Keratinocyte (primary cell): ENCODE measurements around the gene NGEF. TPM values are rescaled to one million over a fixed set of nuclear protein-coding genes. Genes with fewer than 3 reads are reported as not detected.

ENCODE experiments used
- DNase-seq: peaks from one replicate; pipeline ENCODE4 v3.0.0-alpha.2; 2011; ENCODE audit warnings: low read depth, missing footprints, low spot score
- FAIRE-seq: peaks from 2 replicates; lab custom pipeline; 2011; peaks lifted over from hg19 to GRCh38; lab: Jason Lieb, UNC
- H2AFZ ChIP-seq: 2 replicates; pipeline ENCODE4 v1.6.0; 2012; ENCODE audit warnings: low read length, control low read depth, inconsistent platforms; ENCODE audit not compliant: control insufficient read depth
- H3K27ac ChIP-seq: 2 replicates; pipeline ENCODE4 v1.5.1; 2011; ENCODE audit warnings: low read length; ENCODE audit not compliant: control insufficient read depth, insufficient read depth
- H3K27me3 ChIP-seq: 3 replicates; pipeline ENCODE4 v1.6.0; 2011; ENCODE audit warnings: low read length; ENCODE audit not compliant: control insufficient read depth, insufficient read depth; ENCODE audit errors: extremely low read depth
- H3K36me3 ChIP-seq, 2 experiments: 2 replicates in 1 of 2; 3 replicates in 1 of 2; pipeline ENCODE4 v1.5.1; 2011; ENCODE audit warnings: low read length in 2 of 2, mild to moderate bottlenecking in 1 of 2; ENCODE audit not compliant: control insufficient read depth in 2 of 2, insufficient read depth in 2 of 2; ENCODE audit errors: extremely low read depth in 1 of 2
- H3K4me1 ChIP-seq: 3 replicates; pipeline ENCODE4 v1.5.1; 2011; ENCODE audit warnings: low read length; ENCODE audit not compliant: control insufficient read depth, insufficient read depth; ENCODE audit errors: extremely low read depth
- H3K4me2 ChIP-seq: 3 replicates; pipeline ENCODE4 v1.6.0; 2011; ENCODE audit warnings: low read depth, low read length; ENCODE audit not compliant: control insufficient read depth, insufficient read depth; ENCODE audit errors: extremely low read depth
- H3K4me3 ChIP-seq, 3 experiments: fragments of 200-600 bp in 1 of 3; sonication (generic) in 1 of 3; 2 replicates in 2 of 3; 3 replicates in 1 of 3; pipeline ENCODE4 v1.5.1; 2011 to 2016; ENCODE audit warnings: low read length in 3 of 3, mild to moderate bottlenecking in 3 of 3, control low read depth in 2 of 3, inconsistent platforms in 1 of 3, low read depth in 1 of 3, mixed read lengths in 1 of 3, mixed run types in 1 of 3, moderate library complexity in 1 of 3; ENCODE audit not compliant: control insufficient read depth in 2 of 3, insufficient read depth in 2 of 3; ENCODE audit errors: extremely low read depth in 1 of 3
- H3K79me2 ChIP-seq: 2 replicates; pipeline ENCODE4 v1.6.0; 2012; ENCODE audit warnings: low read length; ENCODE audit not compliant: control insufficient read depth, insufficient read depth
- H3K9ac ChIP-seq: 3 replicates; pipeline ENCODE4 v1.6.0; 2011; ENCODE audit warnings: low read length; ENCODE audit not compliant: control insufficient read depth, insufficient read depth; ENCODE audit errors: extremely low read depth
- H3K9me1 ChIP-seq: 3 replicates; pipeline ENCODE4 v1.6.0; 2011; ENCODE audit warnings: low read length; ENCODE audit not compliant: control insufficient read depth, insufficient read depth; ENCODE audit errors: extremely low read depth
- H3K9me3 ChIP-seq: 2 replicates; pipeline ENCODE4 v1.5.1; 2012; ENCODE audit warnings: low read depth, low read length; ENCODE audit not compliant: control insufficient read depth
- H4K20me1 ChIP-seq: 3 replicates; pipeline ENCODE4 v1.6.0; 2011; ENCODE audit warnings: low read length; ENCODE audit not compliant: control insufficient read depth, insufficient read depth; ENCODE audit errors: extremely low read depth
- EZH2 ChIP-seq: IDR thresholded peaks from one replicate; pipeline ENCODE4 v1.6.1; 2012; ENCODE audit warnings: inconsistent platforms, mild to moderate bottlenecking, low read length, moderate library complexity
- dilution Hi-C: fragments of 300-500 bp; cut with MboI; formaldehyde crosslinking; loops from one replicate; pipeline ENCODE4 v1.7.0; 2020; ENCODE audit warnings: low sequenced_read_pairs; ENCODE audit not compliant: extremely low pct_ligation_motif_present
- polyA plus RNA-seq, 5 experiments: library from polyadenylated mRNA; depleted of rRNA in 3 of 5; stranded (reverse) in 3 of 5; stranded (forward) in 1 of 5; unstranded in 1 of 5; fragments of >200 nt; gene quantifications; 1 replicate in 1 of 5; 2 replicates in 3 of 5; 3 replicates in 1 of 5; pipeline versions ENCODE4 v1.2.1 to v1.2.3, GENCODE V29; 2011 to 2012; ENCODE audit warnings: missing spikeins in 2 of 5, low read depth in 1 of 5, low replicate concordance in 1 of 5
- TF ChIP-seq, protein P1 (sequence below), 3 experiments: IDR thresholded peaks in 1 of 3; conservative IDR thresholded peaks in 1 of 3; optimal IDR thresholded peaks in 1 of 3; 2 replicates in 2 of 3; 3 replicates in 1 of 3; pipeline versions ENCODE3 to v1.5.1; 2011; ENCODE audit warnings: low read length in 3 of 3, mild to moderate bottlenecking in 3 of 3, moderate library complexity in 2 of 3, control low read depth in 1 of 3, inconsistent platforms in 1 of 3; ENCODE audit not compliant: insufficient read depth in 2 of 3; ENCODE audit errors: extremely low read depth in 1 of 3

NGEF gene
- polyA plus RNA-seq, 1 donor (not counting 4 experiments of a cell fraction or from before 2014, with no cell fraction given), result 0.17 TPM

GRCh38 chr2:232888839-232889529, 124.1 kb downstream of the NGEF start:
- H3K4me1 ChIP-seq, result peaks cover 5% of the 10 kb centered on the region
- H3K9me1 ChIP-seq, result no peaks in the 10 kb centered on the region
- H3K36me3 ChIP-seq, result no peaks in the 10 kb centered on the region
- dilution Hi-C loops, result no loop called here
- no peak overlapping the region for H3K9ac ChIP-seq
- no peak overlapping the region for H3K4me3 ChIP-seq
- no peak overlapping the region for H3K4me2 ChIP-seq
- H3K27me3 ChIP-seq, result peaks cover 5% of the 10 kb centered on the region
- no peaks in the 10 kb centered on the region for H4K20me1 ChIP-seq
- no peak for FAIRE-seq
- H3K9me3 ChIP-seq, result no peaks in the 10 kb centered on the region
- TF ChIP-seq, protein P1, sequence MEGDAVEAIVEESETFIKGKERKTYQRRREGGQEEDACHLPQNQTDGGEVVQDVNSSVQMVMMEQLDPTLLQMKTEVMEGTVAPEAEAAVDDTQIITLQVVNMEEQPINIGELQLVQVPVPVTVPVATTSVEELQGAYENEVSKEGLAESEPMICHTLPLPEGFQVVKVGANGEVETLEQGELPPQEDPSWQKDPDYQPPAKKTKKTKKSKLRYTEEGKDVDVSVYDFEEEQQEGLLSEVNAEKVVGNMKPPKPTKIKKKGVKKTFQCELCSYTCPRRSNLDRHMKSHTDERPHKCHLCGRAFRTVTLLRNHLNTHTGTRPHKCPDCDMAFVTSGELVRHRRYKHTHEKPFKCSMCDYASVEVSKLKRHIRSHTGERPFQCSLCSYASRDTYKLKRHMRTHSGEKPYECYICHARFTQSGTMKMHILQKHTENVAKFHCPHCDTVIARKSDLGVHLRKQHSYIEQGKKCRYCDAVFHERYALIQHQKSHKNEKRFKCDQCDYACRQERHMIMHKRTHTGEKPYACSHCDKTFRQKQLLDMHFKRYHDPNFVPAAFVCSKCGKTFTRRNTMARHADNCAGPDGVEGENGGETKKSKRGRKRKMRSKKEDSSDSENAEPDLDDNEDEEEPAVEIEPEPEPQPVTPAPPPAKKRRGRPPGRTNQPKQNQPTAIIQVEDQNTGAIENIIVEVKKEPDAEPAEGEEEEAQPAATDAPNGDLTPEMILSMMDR (optimal IDR thresholded peaks at IDR 0.05 in 1 of 3, IDR thresholded peaks at IDR 0.05 in 1 of 3, conservative IDR thresholded peaks at IDR 0.05 in 1 of 3; ENCODE audit: extremely low read depth in 1 of 3, insufficient read depth in 2 of 3, low read length in 3 of 3), result no peak
- TF ChIP-seq EZH2, result no peak
- DNase-seq, result no peak
- H2AFZ ChIP-seq, result no peak overlapping the region
- no peak overlapping the region for H3K27ac ChIP-seq
- H3K79me2 ChIP-seq, result no peaks in the 10 kb centered on the region

DNA sequence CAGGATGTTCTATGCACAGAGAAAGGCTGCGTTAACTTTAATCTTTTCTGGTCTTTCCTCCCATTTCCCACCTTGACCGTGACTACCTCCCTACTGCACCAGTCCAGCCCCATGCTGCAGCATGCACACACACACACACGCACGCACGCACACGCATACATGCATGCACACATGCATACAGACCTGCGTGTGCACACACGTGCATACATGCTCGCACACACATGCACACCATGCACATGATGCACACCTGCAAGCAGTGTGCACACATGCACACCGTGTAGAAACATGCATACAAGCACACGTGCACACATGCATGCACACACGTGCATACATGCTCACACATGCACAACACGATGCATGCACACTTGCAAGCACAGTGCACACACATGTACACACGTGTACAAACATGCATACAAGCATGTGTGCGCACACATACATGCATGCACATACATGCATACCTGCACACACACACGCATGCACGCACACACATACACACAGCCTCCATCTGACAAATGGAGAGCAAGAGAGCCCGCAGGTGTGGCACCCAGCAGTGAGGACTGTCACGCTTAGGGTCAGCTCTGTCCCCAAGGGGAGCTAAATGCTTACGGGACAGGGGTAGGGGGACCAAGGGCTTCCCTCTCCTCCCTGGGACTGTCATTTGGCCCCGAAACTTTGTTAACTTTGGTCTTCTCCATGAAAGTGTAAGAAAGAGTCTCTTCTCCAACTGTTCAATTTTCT, 124.8 kb downstream of the NGEF start:
- H3K4me2 ChIP-seq, result no peak overlapping the region
- dilution Hi-C loops, result no loop called here
- peaks cover 5% of the 10 kb centered on the region for H3K27me3 ChIP-seq
- H3K9me1 ChIP-seq, result no peaks in the 10 kb centered on the region
- peaks cover 5% of the 10 kb centered on the region for H3K4me1 ChIP-seq
- DNase-seq, result no peak
- H3K36me3 ChIP-seq, result no peaks in the 10 kb centered on the region
- no peaks in the 10 kb centered on the region for H3K9me3 ChIP-seq
- no peak for FAIRE-seq
- no peaks in the 10 kb centered on the region for H3K79me2 ChIP-seq
- H3K27ac ChIP-seq, result no peak overlapping the region
- no peak for TF ChIP-seq EZH2
- TF ChIP-seq, protein P1 (optimal IDR thresholded peaks at IDR 0.05 in 1 of 3, IDR thresholded peaks at IDR 0.05 in 1 of 3, conservative IDR thresholded peaks at IDR 0.05 in 1 of 3; ENCODE audit: extremely low read depth in 1 of 3, insufficient read depth in 2 of 3, low read length in 3 of 3), result no peak
- H3K4me3 ChIP-seq, result no peak overlapping the region
- H4K20me1 ChIP-seq, result no peaks in the 10 kb centered on the region
- no peak overlapping the region for H2AFZ ChIP-seq
- no peak overlapping the region for H3K9ac ChIP-seq
